Measurements from ENCODE around the gene RCVRN. TPM values are rescaled to one million over a fixed set of nuclear protein-coding genes. Genes with fewer than 3 reads are reported as not detected.
"Not testable (repeated sequence)": the region's sequence is repeated elsewhere in the genome, so short reads cannot be mapped to it uniquely, and the experiment has no call there.

RCVRN gene
- total and polyA plus RNA-seq, 8 donors = 0.18 to 0.75 TPM; not detected in 6

DNA sequence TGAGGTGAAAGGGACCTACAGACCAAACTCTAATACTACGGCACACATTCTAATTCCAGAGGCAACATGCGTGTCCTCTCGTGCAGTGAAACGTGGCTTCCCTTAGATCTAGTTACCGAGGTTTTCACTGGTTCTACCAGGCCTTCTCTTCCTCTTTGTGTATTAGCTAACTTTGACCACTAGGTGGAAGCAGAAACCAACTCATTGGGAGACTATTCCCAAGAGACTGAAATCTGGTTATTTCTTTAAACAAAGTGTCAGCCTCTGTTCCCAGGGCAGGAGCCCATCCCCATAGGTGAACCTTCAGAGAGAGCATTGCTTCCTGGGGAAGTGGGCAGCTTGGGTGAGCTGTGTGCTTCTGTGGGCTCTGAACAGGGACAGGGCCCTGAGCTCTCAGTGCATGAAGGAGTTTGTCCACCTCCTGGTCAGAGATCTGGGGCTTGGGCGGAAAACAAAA lies 19.7 kb upstream of the RCVRN start:
- H3K4me3 ChIP-seq = no peak overlapping the region
- no peaks in the 10 kb centered on the region for H3K9me3 ChIP-seq
- 17 to 19% (median 18%) methylated on average over 6 of the region's 6 CpGs for WGBS, 5 donors
- intact Hi-C loops (cut with DNase I; ENCODE audit: low total_unique reads) = no loop called here
- DNase-seq = peak in 1 of 2 donors; percentile 88
- peaks cover 0 to 31% (median 6%) of the 10 kb centered on the region in 4 donors for H3K36me3 ChIP-seq
- H3K27ac ChIP-seq = no peak overlapping the region
- peaks cover 0 to 5% (median 2%) of the 10 kb centered on the region in 4 donors for H3K4me1 ChIP-seq
- H3K27me3 ChIP-seq = no peaks in the 10 kb centered on the region
- TF ChIP-seq EP300 (IDR thresholded peaks at IDR 0.05) (no peak), POLR2AphosphoS5 (IDR thresholded peaks at IDR 0.05) (no peak), POLR2A (IDR thresholded peaks at IDR 0.05) (no peak)
- TF ChIP-seq, protein P1, sequence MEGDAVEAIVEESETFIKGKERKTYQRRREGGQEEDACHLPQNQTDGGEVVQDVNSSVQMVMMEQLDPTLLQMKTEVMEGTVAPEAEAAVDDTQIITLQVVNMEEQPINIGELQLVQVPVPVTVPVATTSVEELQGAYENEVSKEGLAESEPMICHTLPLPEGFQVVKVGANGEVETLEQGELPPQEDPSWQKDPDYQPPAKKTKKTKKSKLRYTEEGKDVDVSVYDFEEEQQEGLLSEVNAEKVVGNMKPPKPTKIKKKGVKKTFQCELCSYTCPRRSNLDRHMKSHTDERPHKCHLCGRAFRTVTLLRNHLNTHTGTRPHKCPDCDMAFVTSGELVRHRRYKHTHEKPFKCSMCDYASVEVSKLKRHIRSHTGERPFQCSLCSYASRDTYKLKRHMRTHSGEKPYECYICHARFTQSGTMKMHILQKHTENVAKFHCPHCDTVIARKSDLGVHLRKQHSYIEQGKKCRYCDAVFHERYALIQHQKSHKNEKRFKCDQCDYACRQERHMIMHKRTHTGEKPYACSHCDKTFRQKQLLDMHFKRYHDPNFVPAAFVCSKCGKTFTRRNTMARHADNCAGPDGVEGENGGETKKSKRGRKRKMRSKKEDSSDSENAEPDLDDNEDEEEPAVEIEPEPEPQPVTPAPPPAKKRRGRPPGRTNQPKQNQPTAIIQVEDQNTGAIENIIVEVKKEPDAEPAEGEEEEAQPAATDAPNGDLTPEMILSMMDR (IDR thresholded peaks at IDR 0.05) = peak in 5 of 7 experiments; percentile 43 to 85 (median 80)

GRCh38 chr17:9922012-9922848 lies 17.2 kb upstream of the RCVRN start:
- Histone ChIP-seq H3K36me3 (peaks cover 0 to 56% (median 22%) of the 10 kb centered on the region in 4 donors), H3K4me1 (peaks cover 0 to 5% (median 0%) of the 10 kb centered on the region in 4 donors), H3K27ac (no peak overlapping the region), H3K9me3 (no peaks in the 10 kb centered on the region), H3K4me3 (no peak overlapping the region), H3K27me3 (no peaks in the 10 kb centered on the region)
- no peak for DNase-seq
- TF ChIP-seq POLR2AphosphoS5 (IDR thresholded peaks at IDR 0.05) = no peak
- TF ChIP-seq, protein P1 (IDR thresholded peaks at IDR 0.05) = no peak
- no peak for TF ChIP-seq EP300 (IDR thresholded peaks at IDR 0.05)
- TF ChIP-seq POLR2A (IDR thresholded peaks at IDR 0.05) = no peak
- 91 to 96% (median 94%) methylated on average over 14 of the region's 14 CpGs for WGBS, 5 donors
- intact Hi-C loops (cut with DNase I; ENCODE audit: low total_unique reads) = no loop called here

DNA sequence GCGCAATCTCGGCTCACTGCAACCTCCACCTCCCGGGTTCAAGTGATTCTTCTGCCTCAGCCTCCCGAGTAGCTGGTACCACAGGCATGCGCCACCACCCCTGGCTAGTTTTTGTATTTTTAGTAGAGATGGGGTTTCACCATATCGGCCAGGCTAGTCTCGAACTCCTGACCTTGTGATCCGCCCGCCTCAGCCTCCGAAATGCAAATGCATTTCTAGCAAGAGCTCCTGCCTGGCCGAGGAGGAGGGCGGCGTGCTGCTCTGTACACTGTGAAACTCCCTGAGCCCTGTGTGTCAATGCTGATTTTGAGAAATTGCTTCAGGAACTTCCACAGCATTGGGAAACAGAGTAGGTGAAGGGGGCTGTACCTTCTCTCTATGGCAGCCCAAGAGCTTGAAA lies 16.1 kb upstream of the RCVRN start:
- H3K4me1 ChIP-seq; H3K4me3 ChIP-seq; H3K27me3 ChIP-seq; H3K9me3 ChIP-seq; DNase-seq; intact Hi-C loops (cut with DNase I; ENCODE audit: low total_unique reads); H3K27ac ChIP-seq: not testable (repeated sequence)
- H3K36me3 ChIP-seq = peaks cover 0 to 61% (median 30%) of the 10 kb centered on the region in 4 donors
- WGBS, 5 donors = 82 to 92% (median 87%) methylated on average over 13 of the region's 13 CpGs

- intact Hi-C loops (cut with DNase I; ENCODE audit: low total_unique reads) = no loop called here
- Histone ChIP-seq H3K4me1 (no peaks in the 10 kb centered on the region), H3K27ac (no peak overlapping the region), H3K27me3 (no peaks in the 10 kb centered on the region), H3K4me3 (no peak overlapping the region), H3K36me3 (peaks cover 0 to 67% (median 37%) of the 10 kb centered on the region in 4 donors), H3K9me3 (no peaks in the 10 kb centered on the region)
- 71 to 82% (median 76%) methylated on average over 5 of the region's 5 CpGs for WGBS, 5 donors
- DNase-seq = no peak
- TF ChIP-seq, protein P1 (IDR thresholded peaks at IDR 0.05) = no peak
- no peak for TF ChIP-seq POLR2A (IDR thresholded peaks at IDR 0.05)
- no peak for TF ChIP-seq POLR2AphosphoS5 (IDR thresholded peaks at IDR 0.05)
- no peak for TF ChIP-seq EP300 (IDR thresholded peaks at IDR 0.05)
Measured at GRCh38 chr17:9918804-9919352, 13.8 kb upstream of the RCVRN start.
